K562 (cell line): ENCODE results near the gene ADGRA1.

ENCODE experiments used
- BHLHE40 ChIP-seq: IDR thresholded peaks from 2 replicates; pipeline ENCODE4 v1.6.1; 2011; ENCODE audit warnings: low read length, improper control_type of control experiment
- CTCF ChIP-seq, 3 experiments: IDR thresholded peaks in 2 of 3; conservative IDR thresholded peaks in 1 of 3; 2 replicates each; pipeline ENCODE4 v1.5.1; 2011 to 2012; ENCODE audit warnings: low read length in 3 of 3, mild to moderate bottlenecking in 3 of 3, control low read depth in 2 of 3, improper control_type of control experiment in 1 of 3, inconsistent platforms in 1 of 3, low read depth in 1 of 3, mixed read lengths in 1 of 3, moderate library complexity in 1 of 3; ENCODE audit not compliant: insufficient read depth in 2 of 3
- MAX ChIP-seq: sonication (generic); formaldehyde crosslinking; IDR thresholded peaks from 2 replicates; pipeline ENCODE4 v1.9.0; 2022; ENCODE audit warnings: mild to moderate bottlenecking, missing genetic modification reagents

GRCh38 chr10:133039107-133039802 lies 48.5 kb upstream of the ADGRA1 start:
- TF ChIP-seq BHLHE40 (no peak), CTCF (IDR thresholded peaks at IDR 0.05 in 2 of 3, conservative IDR thresholded peaks at IDR 0.05 in 1 of 3; ENCODE audit: insufficient read depth in 2 of 3, low read depth in 1 of 3, low read length in 3 of 3) (no peak), MAX (CRISPR knock-in tag) (no peak)
